ENCODE measurements around the gene SEMA4D.

Gene SEMA4D

DNA sequence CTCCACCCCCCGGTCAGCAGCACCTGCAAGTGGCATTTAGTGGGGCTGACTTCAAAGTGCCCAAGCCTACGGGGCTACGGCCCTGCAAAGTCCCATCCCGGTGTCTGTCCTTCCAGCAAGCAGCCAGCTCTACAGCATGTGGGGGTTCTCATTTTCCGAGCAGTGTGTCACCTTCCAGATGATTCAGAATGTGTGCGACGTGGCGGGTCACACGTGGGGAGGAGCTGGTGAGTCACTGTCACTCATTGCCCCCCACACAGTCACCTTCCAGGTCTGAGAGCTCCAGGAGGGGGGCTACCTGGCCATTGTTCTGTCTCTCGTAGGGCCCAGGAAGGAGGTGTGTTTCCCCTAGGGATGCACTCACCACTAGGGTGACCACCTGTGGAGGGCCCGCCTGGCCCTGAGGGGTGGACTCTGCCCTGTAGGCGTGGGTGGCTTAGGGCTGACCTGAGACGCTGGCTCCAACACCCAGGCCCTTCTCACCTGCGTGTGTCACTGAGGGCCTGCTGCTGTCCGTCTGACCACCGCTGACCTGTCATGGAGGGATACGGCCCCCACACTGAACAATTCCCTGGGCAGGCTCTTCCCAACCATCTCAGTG lies 70.2 kb downstream of the SEMA4D start:
- H3K18ac ChIP-seq (ENCODE audit: low read length) = peak overlapping the region; percentile 67
- DNase-seq (ENCODE audit: low spot score) = no peak
- H2AFZ ChIP-seq (ENCODE audit: low read length) = no peak overlapping the region
- H2BK12ac ChIP-seq (ENCODE audit: low read length) = no peak overlapping the region
- no peak overlapping the region for H3K4ac ChIP-seq (ENCODE audit: low read length)
- peaks cover 0 to 31% (median 0%) of the 10 kb centered on the region in 3 experiments for H3K27me3 ChIP-seq (ENCODE audit: control insufficient read depth in 3 of 3, insufficient read depth in 3 of 3, low read depth in 1 of 3, low read length in 3 of 3)
- H3K23ac ChIP-seq (ENCODE audit: low read depth, low read length, poor library complexity) = peak overlapping the region; percentile 19
- peaks cover 0 to 2% of the 10 kb centered on the region in 2 donors for H3K4me1 ChIP-seq (ENCODE audit: control insufficient read depth in 2 of 2, insufficient read depth in 1 of 2, low read depth in 1 of 2, low read length in 2 of 2)
- H3K27ac ChIP-seq (replicated peaks; ENCODE audit: low read length) = no peak overlapping the region
- no peak overlapping the region for H2BK15ac ChIP-seq (ENCODE audit: low read length)
- peak overlapping the region; percentile 55 for H2BK5ac ChIP-seq (ENCODE audit: low read length)
- H2BK120ac ChIP-seq (ENCODE audit: low read depth, low read length) = no peak overlapping the region
- peaks cover 17% of the 10 kb centered on the region for H3K79me1 ChIP-seq (ENCODE audit: low read depth, low read length)
- H3K36me3 ChIP-seq (replicated peaks in 1 of 2; ENCODE audit: control insufficient read depth in 2 of 2, insufficient read depth in 2 of 2, low read length in 2 of 2) = no peaks in the 10 kb centered on the region
- peaks cover 5 to 7% of the 10 kb centered on the region in 2 donors for H3K9me3 ChIP-seq (replicated peaks in 1 of 2; ENCODE audit: control insufficient read depth in 2 of 2, insufficient read depth in 1 of 2, low read depth in 1 of 2, low read length in 2 of 2)
- peak overlapping the region; percentile 43 for H2AK5ac ChIP-seq (ENCODE audit: low read depth, low read length)
- no peak overlapping the region for H3K4me2 ChIP-seq (ENCODE audit: insufficient read depth, low read length, poor library complexity, severe bottlenecking)
- no CpG with 5 or more reads among the region's 17 CpGs for WGBS, 2 donors (ENCODE audit: extremely low coverage in 2 of 2, insufficient read length in 2 of 2, insufficient replicate concordance in 1 of 2)
- no peak overlapping the region for H4K91ac ChIP-seq (ENCODE audit: low read depth, low read length, poor library complexity)
- H3K4me3 ChIP-seq (ENCODE audit: low read length in 2 of 2) = no peak overlapping the region
- no peak overlapping the region for H3K14ac ChIP-seq (ENCODE audit: low read length)
- H4K8ac ChIP-seq (ENCODE audit: low read depth, low read length) = no peak overlapping the region
- no peak overlapping the region for H3K9ac ChIP-seq (ENCODE audit: low read depth, low read length, poor library complexity)

DNA sequence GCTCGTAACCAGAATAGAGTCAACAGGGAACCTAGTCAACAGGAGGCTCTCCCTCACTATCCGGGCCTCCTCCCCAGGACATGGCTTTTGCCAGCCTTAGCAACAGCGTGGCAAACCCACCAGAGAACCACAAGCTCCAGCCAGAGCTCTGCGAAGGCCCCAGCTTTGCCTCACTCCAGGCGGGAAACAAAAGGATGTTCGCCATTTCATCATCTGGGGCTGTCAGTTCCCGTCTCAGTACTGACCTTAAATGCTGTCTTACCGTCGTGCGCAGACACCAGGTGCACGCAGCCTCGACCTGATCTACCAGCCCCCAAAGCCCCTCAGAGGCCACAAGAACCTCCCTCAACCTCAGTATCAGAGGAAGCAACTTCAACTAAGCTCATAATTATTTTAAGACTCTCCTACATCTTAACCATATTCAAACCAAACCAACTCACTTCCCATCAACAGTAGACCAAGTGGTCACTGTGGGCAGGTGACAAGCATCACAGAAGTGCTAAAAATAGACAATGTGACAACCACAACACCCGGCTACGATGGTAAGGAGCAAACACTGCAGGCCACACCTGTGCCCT lies 71.4 kb downstream of the SEMA4D start:
- H4K91ac ChIP-seq (ENCODE audit: low read depth, low read length, poor library complexity) = no peak overlapping the region
- H4K8ac ChIP-seq (ENCODE audit: low read depth, low read length) = no peak overlapping the region
- no peak overlapping the region for H2AK5ac ChIP-seq (ENCODE audit: low read depth, low read length)
- no peak overlapping the region for H3K23ac ChIP-seq (ENCODE audit: low read depth, low read length, poor library complexity)
- no peak overlapping the region for H2BK12ac ChIP-seq (ENCODE audit: low read length)
- no CpG with 5 or more reads among the region's 14 CpGs for WGBS, 2 donors (ENCODE audit: extremely low coverage in 2 of 2, insufficient read length in 2 of 2, insufficient replicate concordance in 1 of 2)
- no peaks in the 10 kb centered on the region for H3K36me3 ChIP-seq (replicated peaks in 1 of 2; ENCODE audit: control insufficient read depth in 2 of 2, insufficient read depth in 2 of 2, low read length in 2 of 2)
- no peak for DNase-seq (ENCODE audit: low spot score)
- H3K4me3 ChIP-seq (ENCODE audit: low read length in 2 of 2) = no peak overlapping the region
- H3K4me1 ChIP-seq (ENCODE audit: control insufficient read depth in 2 of 2, insufficient read depth in 1 of 2, low read depth in 1 of 2, low read length in 2 of 2) = peaks cover 0 to 2% of the 10 kb centered on the region in 2 donors
- no peak overlapping the region for H3K4ac ChIP-seq (ENCODE audit: low read length)
- H3K9me3 ChIP-seq (replicated peaks in 1 of 2; ENCODE audit: control insufficient read depth in 2 of 2, insufficient read depth in 1 of 2, low read depth in 1 of 2, low read length in 2 of 2) = peaks cover 5% of the 10 kb centered on the region in 2 donors
- H3K27ac ChIP-seq (replicated peaks; ENCODE audit: low read length) = no peak overlapping the region
- no peak overlapping the region for H2BK15ac ChIP-seq (ENCODE audit: low read length)
- H3K14ac ChIP-seq (ENCODE audit: low read length) = no peak overlapping the region
- no peak overlapping the region for H2BK120ac ChIP-seq (ENCODE audit: low read depth, low read length)
- H3K9ac ChIP-seq (ENCODE audit: low read depth, low read length, poor library complexity) = no peak overlapping the region
- H2BK5ac ChIP-seq (ENCODE audit: low read length) = no peak overlapping the region
- peak overlapping the region; percentile 1 for H3K18ac ChIP-seq (ENCODE audit: low read length)
- no peak overlapping the region for H3K4me2 ChIP-seq (ENCODE audit: insufficient read depth, low read length, poor library complexity, severe bottlenecking)
- no peak overlapping the region for H2AFZ ChIP-seq (ENCODE audit: low read length)
- peaks cover 15% of the 10 kb centered on the region for H3K79me1 ChIP-seq (ENCODE audit: low read depth, low read length)
- H3K27me3 ChIP-seq (ENCODE audit: control insufficient read depth in 3 of 3, insufficient read depth in 3 of 3, low read depth in 1 of 3, low read length in 3 of 3) = peaks cover 0 to 34% (median 0%) of the 10 kb centered on the region in 3 experiments

DNA sequence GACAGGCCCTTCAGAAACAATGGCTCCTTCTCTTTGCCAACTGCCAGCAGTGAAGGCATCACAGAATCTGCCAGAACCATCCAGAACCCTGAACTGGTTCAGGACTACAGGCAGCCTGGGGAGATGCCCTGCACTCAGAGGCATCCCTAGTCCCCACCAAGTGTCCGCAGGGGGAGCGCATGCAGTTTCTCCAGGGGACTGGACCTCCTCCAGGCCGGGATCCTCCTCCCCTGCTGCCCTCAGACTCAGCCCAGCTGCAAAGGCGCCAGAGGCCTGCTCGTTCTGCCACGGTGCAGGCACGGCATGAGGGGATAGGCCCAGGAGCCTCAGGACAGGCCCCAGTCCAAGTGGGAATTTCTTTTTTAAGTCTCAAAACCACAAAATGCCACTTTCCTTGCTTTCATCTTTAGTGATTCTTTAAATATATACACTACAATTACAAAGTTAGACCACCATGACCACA lies 72.0 kb downstream of the SEMA4D start:
- H4K8ac ChIP-seq (ENCODE audit: low read depth, low read length) = no peak overlapping the region
- no peak overlapping the region for H3K4me2 ChIP-seq (ENCODE audit: insufficient read depth, low read length, poor library complexity, severe bottlenecking)
- no peak overlapping the region for H3K27ac ChIP-seq (replicated peaks; ENCODE audit: low read length)
- no peak for DNase-seq (ENCODE audit: low spot score)
- no peak overlapping the region for H2BK5ac ChIP-seq (ENCODE audit: low read length)
- no CpG with 5 or more reads among the region's 7 CpGs for WGBS, 2 donors (ENCODE audit: extremely low coverage in 2 of 2, insufficient read length in 2 of 2, insufficient replicate concordance in 1 of 2)
- H3K36me3 ChIP-seq (replicated peaks in 1 of 2; ENCODE audit: control insufficient read depth in 2 of 2, insufficient read depth in 2 of 2, low read length in 2 of 2) = no peaks in the 10 kb centered on the region
- no peak overlapping the region for H3K14ac ChIP-seq (ENCODE audit: low read length)
- no peak overlapping the region for H2BK15ac ChIP-seq (ENCODE audit: low read length)
- no peak overlapping the region for H2AK5ac ChIP-seq (ENCODE audit: low read depth, low read length)
- no peak overlapping the region for H4K91ac ChIP-seq (ENCODE audit: low read depth, low read length, poor library complexity)
- no peak overlapping the region for H3K4me3 ChIP-seq (ENCODE audit: low read length in 2 of 2)
- no peak overlapping the region for H3K4ac ChIP-seq (ENCODE audit: low read length)
- H3K27me3 ChIP-seq (ENCODE audit: control insufficient read depth in 3 of 3, insufficient read depth in 3 of 3, low read depth in 1 of 3, low read length in 3 of 3) = peaks cover 0 to 39% (median 0%) of the 10 kb centered on the region in 3 experiments
- H2BK120ac ChIP-seq (ENCODE audit: low read depth, low read length) = no peak overlapping the region
- H3K18ac ChIP-seq (ENCODE audit: low read length) = peak overlapping the region; percentile 3
- no peak overlapping the region for H2AFZ ChIP-seq (ENCODE audit: low read length)
- H3K23ac ChIP-seq (ENCODE audit: low read depth, low read length, poor library complexity) = no peak overlapping the region
- no peak overlapping the region for H2BK12ac ChIP-seq (ENCODE audit: low read length)
- peaks cover 0 to 2% of the 10 kb centered on the region in 2 donors for H3K4me1 ChIP-seq (ENCODE audit: control insufficient read depth in 2 of 2, insufficient read depth in 1 of 2, low read depth in 1 of 2, low read length in 2 of 2)
- H3K79me1 ChIP-seq (ENCODE audit: low read depth, low read length) = peaks cover 15% of the 10 kb centered on the region
- H3K9me3 ChIP-seq (replicated peaks in 1 of 2; ENCODE audit: control insufficient read depth in 2 of 2, insufficient read depth in 1 of 2, low read depth in 1 of 2, low read length in 2 of 2) = peaks cover 5% of the 10 kb centered on the region in 2 donors
- no peak overlapping the region for H3K9ac ChIP-seq (ENCODE audit: low read depth, low read length, poor library complexity)

DNA sequence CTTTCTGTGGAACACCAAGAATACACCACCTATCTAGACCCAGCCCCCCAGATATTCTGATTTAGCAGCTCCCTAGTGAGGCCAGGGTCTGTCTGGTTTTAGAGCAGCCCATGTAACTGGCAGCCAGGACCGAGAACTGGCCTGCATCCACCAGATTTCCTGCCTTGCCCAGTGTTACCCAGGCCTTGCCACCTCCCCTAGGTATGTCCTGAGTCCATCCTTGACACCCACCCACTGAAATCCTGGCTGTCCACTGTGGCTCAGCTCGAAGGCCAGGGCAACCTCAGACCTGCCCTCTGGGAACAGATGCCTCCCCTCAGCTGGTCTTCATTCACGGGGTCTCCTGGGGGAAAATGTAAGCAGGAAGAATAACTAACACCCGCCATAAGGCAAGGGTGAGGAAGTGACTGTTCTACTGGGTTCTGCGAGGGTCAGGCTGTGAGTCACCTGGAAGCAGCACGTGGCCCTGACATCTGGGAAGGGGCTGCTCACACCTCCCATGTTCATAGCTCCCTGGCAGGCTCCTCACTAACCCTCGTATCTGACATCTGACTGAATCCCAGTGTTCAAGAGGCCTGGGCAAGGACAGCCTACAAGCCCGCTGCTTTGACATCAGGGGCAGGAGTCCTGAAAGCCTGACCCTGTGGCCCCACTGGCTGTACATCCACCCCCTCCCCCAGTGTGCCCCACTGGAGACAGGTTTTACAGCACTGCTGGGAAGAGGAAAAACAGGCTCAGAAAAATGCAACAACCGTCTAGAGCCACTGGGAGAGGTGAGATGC lies 72.7 kb downstream of the SEMA4D start:
- H2BK120ac ChIP-seq (ENCODE audit: low read depth, low read length) = no peak overlapping the region
- no peak overlapping the region for H2AFZ ChIP-seq (ENCODE audit: low read length)
- H3K27ac ChIP-seq (replicated peaks; ENCODE audit: low read length) = no peak overlapping the region
- no peak overlapping the region for H3K14ac ChIP-seq (ENCODE audit: low read length)
- no peak overlapping the region for H2BK12ac ChIP-seq (ENCODE audit: low read length)
- peak overlapping the region; percentile 46 for H3K9ac ChIP-seq (ENCODE audit: low read depth, low read length, poor library complexity)
- H2BK5ac ChIP-seq (ENCODE audit: low read length) = no peak overlapping the region
- no peak overlapping the region for H2BK15ac ChIP-seq (ENCODE audit: low read length)
- no peak overlapping the region for H3K4me3 ChIP-seq (ENCODE audit: low read length in 2 of 2)
- no peak overlapping the region for H2AK5ac ChIP-seq (ENCODE audit: low read depth, low read length)
- no peak overlapping the region for H4K91ac ChIP-seq (ENCODE audit: low read depth, low read length, poor library complexity)
- peak overlapping the region; percentile 38 for H3K23ac ChIP-seq (ENCODE audit: low read depth, low read length, poor library complexity)
- no peak overlapping the region for H4K8ac ChIP-seq (ENCODE audit: low read depth, low read length)
- WGBS, 2 donors (ENCODE audit: extremely low coverage in 2 of 2, insufficient read length in 2 of 2, insufficient replicate concordance in 1 of 2) = no CpG with 5 or more reads among the region's 9 CpGs
- H3K9me3 ChIP-seq (replicated peaks in 1 of 2; ENCODE audit: control insufficient read depth in 2 of 2, insufficient read depth in 1 of 2, low read depth in 1 of 2, low read length in 2 of 2) = peaks cover 5% of the 10 kb centered on the region in 2 donors
- no peak for DNase-seq (ENCODE audit: low spot score)
- no peak overlapping the region for H3K4me2 ChIP-seq (ENCODE audit: insufficient read depth, low read length, poor library complexity, severe bottlenecking)
- H3K27me3 ChIP-seq (ENCODE audit: control insufficient read depth in 3 of 3, insufficient read depth in 3 of 3, low read depth in 1 of 3, low read length in 3 of 3) = peaks cover 0 to 46% (median 0%) of the 10 kb centered on the region in 3 experiments
- peak overlapping the region; percentile 3 for H3K18ac ChIP-seq (ENCODE audit: low read length)
- H3K4ac ChIP-seq (ENCODE audit: low read length) = no peak overlapping the region
- H3K4me1 ChIP-seq (ENCODE audit: control insufficient read depth in 2 of 2, insufficient read depth in 1 of 2, low read depth in 1 of 2, low read length in 2 of 2) = peaks cover 0 to 2% of the 10 kb centered on the region in 2 donors
- peaks cover 15% of the 10 kb centered on the region for H3K79me1 ChIP-seq (ENCODE audit: low read depth, low read length)
- no peaks in the 10 kb centered on the region for H3K36me3 ChIP-seq (replicated peaks in 1 of 2; ENCODE audit: control insufficient read depth in 2 of 2, insufficient read depth in 2 of 2, low read length in 2 of 2)

Data from neuronal stem cell (in vitro differentiated cells).